Retina (tissue), 1 donor: ENCODE results near the gene PCDHGA12.
"Not testable (repeated sequence)": the region's sequence is repeated elsewhere in the genome, so short reads cannot be mapped to it uniquely, and the experiment has no call there.

Source experiments
- DNase-seq: peaks from one replicate; pipeline ENCODE4 v3.0.0-alpha.2; 2016

Gene PCDHGA12

GRCh38 chr5:141430332-141431113 is at the start of gene PCDHGA12:
Gene PCDHGA12, plus strand, starts transcription at chr5:141430507. Its CDS starts 253 bp downstream, at chr5:141430760.
- no peak for DNase-seq

GRCh38 chr5:141382469-141383294 is 47.6 kb upstream of the PCDHGA12 start, which contains the start of gene PCDHGA7:
Gene PCDHGA7, plus strand, starts transcription at chr5:141382742. Its CDS starts 158 bp downstream, at chr5:141382900.
- no peak for DNase-seq

DNA sequence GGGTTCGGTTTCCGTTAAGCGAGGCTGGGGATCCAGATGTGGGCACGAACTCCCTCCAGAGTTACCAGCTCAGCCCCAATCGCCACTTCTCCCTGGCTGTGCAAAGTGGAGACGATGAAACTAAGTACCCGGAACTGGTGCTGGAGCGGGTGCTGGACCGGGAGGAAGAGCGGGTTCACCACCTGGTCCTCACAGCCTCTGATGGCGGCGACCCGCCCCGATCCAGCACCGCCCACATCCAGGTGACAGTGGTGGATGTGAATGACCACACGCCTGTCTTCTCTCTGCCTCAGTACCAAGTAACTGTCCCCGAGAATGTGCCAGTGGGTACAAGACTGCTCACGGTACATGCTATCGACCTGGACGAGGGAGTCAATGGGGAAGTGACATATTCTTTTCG is 47.0 kb upstream of the PCDHGA12 start:
- no peak for DNase-seq

DNA sequence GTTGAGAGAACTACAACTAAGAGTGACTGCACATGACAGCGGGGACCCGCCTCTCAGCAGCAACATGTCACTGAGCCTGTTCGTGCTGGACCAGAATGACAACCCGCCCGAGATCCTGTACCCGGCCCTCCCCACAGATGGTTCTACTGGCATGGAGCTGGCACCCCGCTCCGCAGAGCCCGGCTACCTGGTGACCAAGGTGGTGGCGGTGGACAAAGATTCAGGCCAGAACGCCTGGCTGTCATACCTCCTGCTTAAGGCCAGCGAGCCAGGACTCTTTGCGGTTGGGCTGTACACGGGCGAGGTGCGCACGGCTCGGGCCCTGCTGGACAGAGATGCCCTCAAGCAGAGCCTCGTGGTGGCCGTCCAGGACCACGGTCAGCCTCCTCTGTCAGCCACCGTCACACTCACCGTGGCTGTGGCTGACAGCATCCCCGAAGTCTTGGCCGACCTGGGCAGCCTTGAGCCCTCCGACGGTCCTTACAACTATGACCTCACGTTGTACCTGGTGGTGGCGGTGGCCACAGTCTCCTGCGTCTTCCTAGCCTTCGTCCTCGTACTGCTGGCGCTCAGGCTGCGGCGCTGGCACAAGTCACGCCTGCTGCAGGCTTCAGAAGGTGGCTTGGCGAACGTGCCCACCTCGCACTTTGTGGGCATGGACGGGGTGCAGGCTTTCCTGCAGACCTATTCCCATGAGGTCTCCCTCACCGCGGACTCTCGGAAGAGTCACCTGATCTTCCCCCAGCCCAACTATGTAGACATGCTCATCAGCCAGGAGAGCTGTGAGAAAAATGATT is 45.6 kb upstream of the PCDHGA12 start:
- no peak for DNase-seq

DNA sequence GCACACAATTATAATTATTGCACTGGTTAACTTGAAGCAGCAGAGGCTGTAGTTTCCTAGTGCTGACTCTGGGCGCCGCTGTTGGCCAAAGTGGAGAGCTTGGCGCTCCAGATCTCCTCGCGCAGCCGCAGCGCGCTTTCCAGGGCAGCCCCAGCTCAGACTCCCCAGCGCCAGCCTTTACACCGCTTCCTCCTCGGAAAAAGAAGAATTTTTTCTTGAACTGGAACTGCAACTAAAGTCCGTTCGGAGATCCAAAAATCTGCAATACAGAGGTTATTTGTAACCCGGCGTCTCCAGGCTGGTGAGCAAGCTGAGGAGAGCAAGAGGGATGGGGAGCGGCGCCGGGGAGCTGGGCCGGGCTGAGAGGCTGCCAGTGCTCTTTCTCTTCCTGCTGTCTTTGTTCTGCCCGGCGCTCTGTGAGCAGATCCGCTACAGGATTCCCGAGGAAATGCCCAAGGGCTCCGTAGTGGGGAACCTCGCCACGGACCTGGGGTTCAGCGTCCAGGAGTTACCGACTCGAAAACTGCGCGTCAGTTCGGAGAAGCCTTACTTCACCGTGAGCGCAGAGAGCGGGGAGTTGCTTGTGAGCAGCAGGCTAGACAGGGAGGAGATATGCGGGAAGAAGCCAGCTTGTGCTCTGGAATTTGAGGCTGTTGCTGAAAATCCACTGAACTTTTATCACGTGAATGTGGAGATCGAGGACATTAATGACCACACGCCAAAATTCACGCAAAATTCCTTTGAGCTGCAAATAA is 42.6 kb upstream of the PCDHGA12 start, which contains the start of gene PCDHGB4:
Gene PCDHGB4 (plus strand): TSS at position 142 of the 755 bp plus-strand sequence. CDS start 187 bp downstream, at position 329.
- DNase-seq, result peak; percentile 22

DNA sequence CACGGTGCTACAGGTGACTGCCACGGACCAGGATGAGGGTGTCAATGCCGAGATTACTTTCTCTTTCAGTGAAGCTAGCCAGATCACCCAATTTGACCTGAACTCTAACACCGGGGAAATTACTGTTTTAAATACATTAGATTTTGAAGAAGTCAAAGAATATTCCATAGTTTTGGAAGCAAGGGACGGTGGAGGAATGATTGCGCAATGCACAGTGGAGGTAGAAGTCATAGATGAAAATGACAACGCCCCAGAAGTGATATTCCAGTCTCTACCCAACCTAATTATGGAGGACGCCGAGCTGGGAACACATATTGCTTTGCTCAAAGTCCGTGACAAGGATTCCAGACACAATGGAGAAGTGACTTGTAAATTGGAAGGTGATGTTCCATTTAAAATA is 41.6 kb upstream of the PCDHGA12 start:
- DNase-seq, result no peak

DNA sequence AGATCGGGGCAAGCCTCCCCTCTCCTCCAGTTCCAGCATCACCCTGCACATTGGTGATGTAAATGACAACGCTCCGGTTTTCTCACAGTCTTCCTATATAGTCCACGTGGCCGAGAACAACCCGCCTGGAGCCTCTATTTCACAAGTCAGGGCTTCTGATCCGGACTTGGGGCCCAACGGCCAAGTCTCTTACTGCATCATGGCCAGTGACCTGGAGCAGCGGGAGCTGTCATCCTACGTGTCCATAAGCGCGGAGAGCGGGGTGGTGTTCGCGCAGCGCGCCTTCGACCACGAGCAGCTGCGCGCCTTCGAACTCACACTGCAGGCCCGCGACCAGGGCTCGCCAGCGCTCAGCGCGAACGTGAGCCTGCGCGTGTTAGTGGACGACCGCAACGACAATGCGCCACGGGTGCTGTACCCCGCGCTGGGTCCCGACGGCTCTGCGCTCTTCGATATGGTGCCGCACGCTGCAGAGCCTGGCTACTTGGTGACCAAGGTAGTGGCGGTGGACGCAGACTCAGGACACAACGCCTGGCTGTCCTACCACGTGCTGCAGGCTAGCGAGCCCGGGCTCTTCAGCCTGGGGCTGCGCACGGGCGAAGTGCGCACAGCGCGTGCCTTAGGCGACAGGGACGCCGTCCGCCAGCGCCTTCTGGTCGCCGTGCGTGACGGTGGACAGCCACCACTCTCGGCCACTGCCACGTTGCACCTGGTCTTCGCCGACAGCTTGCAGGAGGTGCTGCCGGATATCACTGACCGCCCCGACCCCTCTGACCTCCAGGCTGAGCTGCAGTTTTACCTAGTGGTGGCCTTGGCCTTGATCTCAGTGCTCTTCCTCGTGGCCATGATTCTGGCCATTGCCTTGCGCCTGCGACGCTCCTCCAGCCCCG is 40.9 kb upstream of the PCDHGA12 start:
- DNase-seq, result no peak

DNA sequence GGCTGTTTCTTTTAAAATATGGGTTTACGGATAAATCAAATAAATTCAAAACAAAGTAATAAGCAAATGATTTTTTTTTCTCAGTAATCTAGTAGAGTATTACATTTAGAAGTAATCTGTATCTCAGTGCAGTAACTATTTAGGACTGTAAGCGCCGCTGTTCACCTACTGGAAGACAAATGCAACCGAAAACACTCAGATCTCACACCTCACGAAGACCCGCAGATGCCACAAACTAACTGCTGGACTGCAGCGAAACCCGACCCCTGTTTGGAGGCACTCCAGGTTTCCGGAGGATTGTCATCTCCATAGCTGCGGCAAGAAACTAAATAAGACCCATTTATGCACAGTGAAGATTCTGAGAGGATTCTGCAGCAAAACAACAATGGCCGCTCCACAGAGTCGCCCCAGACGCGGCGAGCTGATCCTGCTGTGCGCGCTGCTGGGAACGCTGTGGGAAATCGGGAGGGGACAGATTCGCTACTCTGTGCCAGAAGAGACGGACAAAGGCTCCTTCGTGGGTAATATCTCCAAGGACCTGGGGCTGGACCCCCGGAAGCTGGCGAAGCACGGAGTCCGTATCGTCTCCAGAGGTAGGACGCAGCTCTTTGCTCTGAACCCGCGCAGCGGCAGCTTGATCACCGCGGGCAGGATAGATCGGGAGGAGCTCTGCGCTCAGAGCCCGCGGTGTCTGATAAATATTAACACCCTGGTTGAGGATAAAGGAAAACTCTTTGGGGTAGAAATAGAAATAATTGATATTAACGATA is 37.7 kb upstream of the PCDHGA12 start, which contains the start of gene PCDHGA8:
Gene PCDHGA8 (plus strand): TSS at position 205 of the 770 bp plus-strand sequence. CDS start 181 bp downstream, at position 386.
- DNase-seq, result no peak

DNA sequence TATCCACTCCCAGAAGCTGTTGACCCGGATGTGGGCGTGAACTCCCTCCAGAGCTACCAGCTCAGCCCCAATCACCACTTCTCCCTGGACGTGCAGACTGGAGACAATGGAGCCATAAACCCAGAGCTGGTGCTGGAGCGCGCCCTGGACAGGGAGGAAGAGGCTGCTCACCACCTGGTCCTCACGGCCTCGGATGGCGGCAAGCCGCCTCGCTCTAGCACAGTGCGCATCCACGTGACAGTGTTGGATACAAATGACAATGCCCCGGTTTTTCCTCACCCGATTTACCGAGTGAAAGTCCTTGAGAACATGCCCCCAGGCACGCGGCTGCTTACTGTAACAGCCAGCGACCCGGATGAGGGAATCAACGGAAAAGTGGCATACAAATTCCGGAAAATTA is 37.0 kb upstream of the PCDHGA12 start:
- DNase-seq, result no peak

DNA sequence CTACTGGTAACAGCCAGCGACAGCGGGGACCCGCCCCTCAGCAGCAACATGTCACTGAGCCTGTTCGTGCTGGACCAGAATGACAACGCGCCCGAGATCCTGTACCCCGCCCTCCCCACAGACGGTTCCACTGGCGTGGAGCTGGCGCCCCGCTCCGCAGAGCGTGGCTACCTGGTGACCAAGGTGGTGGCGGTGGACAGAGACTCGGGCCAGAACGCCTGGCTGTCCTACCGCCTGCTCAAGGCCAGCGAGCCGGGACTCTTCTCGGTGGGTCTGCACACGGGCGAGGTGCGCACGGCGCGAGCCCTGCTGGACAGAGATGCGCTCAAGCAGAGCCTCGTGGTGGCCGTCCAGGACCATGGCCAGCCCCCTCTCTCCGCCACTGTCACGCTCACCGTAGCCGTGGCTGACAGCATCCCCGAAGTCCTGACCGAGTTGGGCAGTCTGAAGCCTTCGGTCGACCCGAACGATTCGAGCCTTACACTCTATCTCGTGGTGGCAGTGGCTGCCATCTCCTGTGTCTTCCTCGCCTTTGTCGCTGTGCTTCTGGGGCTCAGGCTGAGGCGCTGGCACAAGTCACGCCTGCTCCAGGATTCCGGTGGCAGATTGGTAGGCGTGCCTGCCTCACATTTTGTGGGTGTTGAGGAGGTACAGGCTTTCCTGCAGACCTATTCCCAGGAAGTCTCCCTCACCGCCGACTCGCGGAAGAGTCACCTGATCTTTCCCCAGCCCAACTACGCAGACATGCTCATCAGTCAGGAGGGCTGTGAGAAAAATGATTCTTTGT is 35.7 kb upstream of the PCDHGA12 start:
- not testable (repeated sequence) for DNase-seq

GRCh38 chr5:141397756-141398551 is 32.4 kb upstream of the PCDHGA12 start, which contains the start of gene PCDHGB5:
Gene PCDHGB5, plus strand, starts transcription at chr5:141397947. Its CDS starts 181 bp downstream, at chr5:141398128.
- DNase-seq, result not testable (repeated sequence)

DNA sequence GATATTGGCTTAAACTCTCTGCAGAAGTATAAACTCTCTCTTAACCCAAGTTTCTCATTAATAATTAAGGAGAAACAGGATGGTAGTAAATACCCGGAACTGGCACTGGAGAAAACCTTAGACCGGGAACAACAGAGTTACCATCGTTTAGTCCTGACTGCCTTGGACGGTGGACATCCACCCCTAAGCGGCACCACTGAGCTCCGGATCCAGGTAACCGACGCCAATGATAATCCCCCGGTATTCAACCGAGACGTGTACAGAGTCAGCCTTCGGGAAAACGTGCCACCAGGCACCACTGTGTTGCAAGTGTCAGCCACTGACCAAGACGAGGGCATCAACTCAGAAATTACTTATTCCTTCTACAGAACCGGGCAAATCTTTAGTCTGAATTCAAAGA is 31.7 kb upstream of the PCDHGA12 start:
- DNase-seq, result no peak

DNA sequence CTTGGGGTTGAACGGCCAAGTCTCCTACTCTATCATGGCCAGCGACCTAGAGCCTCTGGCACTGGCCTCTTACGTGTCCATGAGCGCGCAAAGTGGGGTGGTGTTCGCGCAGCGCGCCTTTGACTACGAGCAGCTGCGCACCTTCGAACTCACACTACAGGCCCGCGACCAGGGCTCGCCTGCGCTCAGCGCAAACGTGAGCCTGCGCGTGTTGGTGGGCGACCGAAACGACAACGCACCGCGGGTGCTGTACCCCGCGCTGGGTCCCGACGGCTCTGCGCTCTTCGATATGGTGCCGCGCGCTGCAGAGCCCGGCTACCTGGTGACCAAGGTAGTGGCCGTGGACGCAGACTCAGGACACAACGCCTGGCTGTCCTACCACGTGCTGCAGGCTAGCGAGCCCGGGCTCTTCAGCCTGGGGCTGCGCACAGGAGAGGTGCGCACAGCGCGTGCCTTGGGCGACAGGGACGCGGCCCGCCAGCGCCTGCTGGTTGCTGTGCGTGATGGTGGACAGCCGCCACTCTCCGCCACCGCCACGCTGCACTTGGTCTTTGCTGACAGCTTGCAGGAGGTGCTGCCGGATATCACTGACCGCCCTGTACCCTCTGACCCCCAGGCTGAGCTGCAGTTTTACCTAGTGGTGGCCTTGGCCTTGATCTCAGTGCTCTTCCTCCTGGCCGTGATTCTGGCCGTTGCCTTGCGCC is 30.6 kb upstream of the PCDHGA12 start:
- no peak for DNase-seq

GRCh38 chr5:141402553-141403243 is 27.6 kb upstream of the PCDHGA12 start, which contains the start of gene PCDHGA9:
Gene PCDHGA9, plus strand, starts transcription at chr5:141402778. Its CDS starts 175 bp downstream, at chr5:141402953.
- no peak for DNase-seq

GRCh38 chr5:141403387-141403786 is 26.9 kb upstream of the PCDHGA12 start:
- DNase-seq, result no peak

GRCh38 chr5:141407790-141408505 is 22.4 kb upstream of the PCDHGA12 start, which contains the start of gene PCDHGB6:
Gene PCDHGB6, plus strand, starts transcription at chr5:141408021. Its CDS starts 182 bp downstream, at chr5:141408203.
- peak; percentile 72 for DNase-seq
